Hindlimb muscle (tissue), 1 donor: ENCODE results near the gene ATF3. TPM values are rescaled to one million over a fixed set of nuclear protein-coding genes. Genes with fewer than 3 reads are reported as not detected.
"Not testable (repeated sequence)": the region's sequence is repeated elsewhere in the genome, so short reads cannot be mapped to it uniquely, and the experiment has no call there.

Source experiments
- DNase-seq: peaks from one replicate; pipeline ENCODE4 v3.0.0-alpha.2; 2013
- polyA plus RNA-seq: library from polyadenylated mRNA; unstranded; fragments of 120-200 nt; gene quantifications from one replicate; pipeline ENCODE4 v1.2.1, GENCODE V29; 2013; ENCODE audit not compliant: insufficient read length

Gene ATF3
- polyA plus RNA-seq, 1 donor, result 28.8 TPM

DNA sequence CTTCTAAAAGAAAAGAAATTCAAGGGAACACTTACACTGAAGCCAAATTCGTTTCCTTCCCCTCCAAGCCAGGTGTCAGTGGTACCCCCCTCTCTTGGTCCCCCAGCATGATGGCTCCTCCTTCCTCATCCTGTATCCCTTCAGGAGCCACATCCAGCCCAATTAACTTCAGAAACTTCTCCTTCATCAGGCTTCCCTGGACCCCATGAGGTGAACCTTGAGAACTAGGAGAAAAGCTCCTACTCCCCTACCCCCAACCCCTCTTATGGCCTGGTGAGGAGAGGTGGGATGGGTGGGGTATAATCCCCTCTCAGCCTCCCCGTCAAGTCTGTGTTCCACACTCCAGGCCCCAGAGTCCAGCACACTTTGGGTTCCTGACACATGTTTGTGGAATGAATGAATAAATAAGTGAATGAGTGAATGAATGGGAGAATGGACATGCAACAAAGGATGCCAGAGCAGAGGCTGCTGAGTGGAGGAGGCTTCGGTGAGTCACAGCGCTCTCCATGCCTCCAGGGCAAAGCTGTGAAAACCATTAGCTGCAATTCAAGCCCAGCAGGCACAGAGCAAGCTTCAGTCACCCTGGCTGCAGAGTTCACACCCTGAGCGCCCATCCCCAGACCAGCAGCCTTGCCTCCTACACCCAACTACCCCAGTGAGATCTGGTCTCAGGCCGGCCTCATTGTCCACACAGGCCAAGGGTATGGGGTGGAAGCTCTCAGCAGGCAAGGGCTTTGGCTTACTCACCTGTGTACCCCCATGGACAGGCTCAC is 47.3 kb downstream of the ATF3 start:
- DNase-seq, result no peak

DNA sequence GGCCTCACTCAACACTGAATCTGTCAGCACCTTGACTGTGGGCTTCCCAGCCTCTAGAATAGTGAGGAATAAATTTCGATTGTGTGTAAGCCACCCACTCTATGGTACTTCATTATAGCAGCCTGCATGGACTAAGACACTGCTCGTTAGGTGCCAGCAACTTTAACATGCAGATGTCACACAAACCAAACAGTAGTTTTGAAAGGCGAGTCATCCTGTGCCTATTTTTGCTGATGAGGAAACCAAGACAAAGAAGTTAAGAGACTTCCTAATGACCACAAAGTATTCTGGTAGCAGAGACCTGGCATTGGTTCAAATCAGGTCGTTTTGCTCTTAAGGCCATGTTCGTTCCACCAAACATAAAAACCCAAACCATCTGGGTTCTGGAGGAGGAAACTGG is 48.2 kb downstream of the ATF3 start:
- no peak for DNase-seq

DNA sequence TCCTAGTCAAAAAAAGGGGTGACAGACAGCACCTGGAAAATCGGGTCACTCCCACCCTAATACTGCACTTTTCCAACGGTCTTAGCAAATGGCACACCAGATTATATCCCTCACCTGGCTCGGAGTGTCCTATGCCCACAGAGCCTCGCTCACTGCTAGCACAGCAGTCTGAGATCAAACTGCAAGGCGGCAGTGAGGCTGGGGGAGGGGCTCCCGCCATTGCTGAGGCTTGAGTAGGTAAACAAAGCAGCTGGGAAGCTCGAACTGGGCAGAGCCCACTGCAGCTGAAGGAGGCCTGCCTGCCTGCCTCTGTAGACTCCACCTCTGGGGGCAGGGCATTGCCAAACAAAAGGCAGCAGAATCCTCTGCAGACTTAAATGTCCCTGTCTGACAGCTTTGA is 49.7 kb downstream of the ATF3 start:
- not testable (repeated sequence) for DNase-seq

DNA sequence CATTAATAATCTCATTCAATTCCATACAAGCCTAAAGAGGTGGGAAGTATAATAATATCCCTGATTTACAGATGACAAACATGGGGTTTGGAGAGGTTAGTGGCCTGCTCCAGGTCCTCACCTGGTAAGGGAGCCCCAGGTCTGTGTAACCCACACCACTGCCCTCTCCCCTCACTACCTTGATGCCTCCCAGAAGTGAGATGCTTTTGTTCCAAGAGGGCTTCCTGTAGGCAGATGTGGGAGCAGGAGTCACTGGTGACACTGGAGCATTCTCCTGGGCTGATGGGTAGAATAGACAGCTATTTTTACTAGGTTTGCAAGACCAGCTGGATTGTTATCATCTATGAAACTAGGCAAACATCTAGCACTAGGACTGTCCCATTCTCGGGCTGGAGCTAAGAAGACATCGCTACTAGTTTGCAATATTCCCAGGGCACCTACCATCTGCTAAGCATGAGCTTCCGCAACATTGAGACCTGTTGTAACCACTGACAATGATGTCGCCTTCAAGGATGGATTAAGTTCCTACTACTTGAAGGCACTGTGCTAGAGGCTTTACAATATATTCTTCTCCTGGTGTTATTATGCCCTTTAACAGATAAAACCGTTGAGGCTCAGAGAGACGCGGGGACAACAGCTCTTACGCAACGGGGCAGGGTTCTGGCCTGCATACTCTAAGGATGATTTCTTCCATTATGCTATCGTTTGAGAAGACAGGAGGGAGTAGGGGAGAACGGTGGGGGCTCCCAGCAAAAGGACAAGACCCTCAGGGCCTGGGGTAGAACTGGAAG is 56.0 kb downstream of the ATF3 start:
- DNase-seq, result no peak

DNA sequence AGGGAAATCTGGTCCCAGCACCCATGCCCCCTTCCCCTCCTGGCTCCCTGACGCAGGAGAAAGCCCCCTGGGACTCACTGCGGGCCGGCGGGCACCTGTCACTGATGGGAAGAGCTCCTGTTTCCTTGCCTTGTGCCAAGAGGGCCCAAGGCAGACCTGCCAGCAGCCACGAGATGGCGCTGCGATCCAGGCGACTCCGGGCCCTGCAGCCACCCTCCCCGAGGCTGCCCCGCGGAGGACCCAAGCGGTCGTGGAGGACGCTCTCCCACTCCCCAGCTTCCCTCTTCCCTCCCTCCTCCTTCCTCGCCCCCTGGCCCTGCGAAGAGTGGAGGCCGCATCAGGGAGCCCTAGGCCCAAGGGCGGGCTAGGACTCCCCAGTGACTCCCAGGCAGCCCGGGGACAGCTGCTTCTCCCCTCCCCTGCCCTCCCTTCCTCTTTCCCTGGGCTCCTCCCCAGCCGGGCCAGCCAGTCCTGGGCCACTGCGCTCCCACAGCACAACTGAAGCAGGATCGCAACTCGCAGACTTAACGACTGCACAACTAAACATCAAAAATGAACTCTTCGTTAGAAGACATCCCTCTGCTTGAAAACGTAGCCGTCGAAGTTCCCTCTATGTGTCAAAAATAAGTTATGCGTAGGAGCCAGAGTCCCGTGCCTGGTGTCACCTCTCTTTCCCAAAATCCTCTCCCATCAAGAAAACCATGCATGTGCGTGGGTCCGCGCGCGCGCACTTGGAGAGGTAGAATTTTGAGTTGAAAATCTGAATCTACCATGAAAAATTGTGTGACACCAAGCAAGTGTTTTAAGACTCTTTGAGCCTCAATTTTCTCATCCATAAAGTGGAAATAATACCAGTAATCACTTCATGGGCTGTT is 56.9 kb downstream of the ATF3 start:
- DNase-seq, result peak; percentile 88

DNA sequence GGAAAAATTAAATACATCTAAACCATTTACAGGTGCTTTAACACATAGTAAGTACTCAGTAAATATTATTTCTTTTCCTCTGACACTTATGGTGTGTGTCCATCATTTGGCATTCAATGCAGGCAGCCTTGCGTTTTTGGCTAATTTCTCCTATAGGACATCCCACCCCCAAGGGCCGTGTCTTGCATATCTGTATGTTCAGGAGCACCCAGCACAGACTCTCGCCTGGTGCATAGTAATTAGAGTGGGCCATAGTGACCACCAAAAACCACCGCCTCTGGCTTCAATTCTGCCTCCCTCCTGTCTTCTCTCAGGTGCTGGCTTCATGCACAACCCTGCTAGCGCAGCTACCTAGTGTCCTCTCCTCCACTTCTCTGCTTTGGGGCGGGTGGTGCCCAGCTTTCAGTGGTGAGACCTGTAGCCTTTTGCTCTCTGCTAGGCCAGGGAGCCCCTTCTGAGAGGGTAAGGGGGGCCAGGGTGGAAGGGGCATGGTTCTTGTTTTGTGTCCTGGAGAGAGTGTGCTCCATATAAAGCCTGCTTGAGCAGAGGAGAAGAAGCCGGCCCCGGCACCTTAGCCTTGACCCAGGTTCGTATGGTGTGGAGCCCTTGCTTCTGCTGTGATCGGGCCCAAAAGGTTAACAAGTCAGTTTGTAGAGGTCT is 57.7 kb downstream of the ATF3 start:
- DNase-seq, result no peak

DNA sequence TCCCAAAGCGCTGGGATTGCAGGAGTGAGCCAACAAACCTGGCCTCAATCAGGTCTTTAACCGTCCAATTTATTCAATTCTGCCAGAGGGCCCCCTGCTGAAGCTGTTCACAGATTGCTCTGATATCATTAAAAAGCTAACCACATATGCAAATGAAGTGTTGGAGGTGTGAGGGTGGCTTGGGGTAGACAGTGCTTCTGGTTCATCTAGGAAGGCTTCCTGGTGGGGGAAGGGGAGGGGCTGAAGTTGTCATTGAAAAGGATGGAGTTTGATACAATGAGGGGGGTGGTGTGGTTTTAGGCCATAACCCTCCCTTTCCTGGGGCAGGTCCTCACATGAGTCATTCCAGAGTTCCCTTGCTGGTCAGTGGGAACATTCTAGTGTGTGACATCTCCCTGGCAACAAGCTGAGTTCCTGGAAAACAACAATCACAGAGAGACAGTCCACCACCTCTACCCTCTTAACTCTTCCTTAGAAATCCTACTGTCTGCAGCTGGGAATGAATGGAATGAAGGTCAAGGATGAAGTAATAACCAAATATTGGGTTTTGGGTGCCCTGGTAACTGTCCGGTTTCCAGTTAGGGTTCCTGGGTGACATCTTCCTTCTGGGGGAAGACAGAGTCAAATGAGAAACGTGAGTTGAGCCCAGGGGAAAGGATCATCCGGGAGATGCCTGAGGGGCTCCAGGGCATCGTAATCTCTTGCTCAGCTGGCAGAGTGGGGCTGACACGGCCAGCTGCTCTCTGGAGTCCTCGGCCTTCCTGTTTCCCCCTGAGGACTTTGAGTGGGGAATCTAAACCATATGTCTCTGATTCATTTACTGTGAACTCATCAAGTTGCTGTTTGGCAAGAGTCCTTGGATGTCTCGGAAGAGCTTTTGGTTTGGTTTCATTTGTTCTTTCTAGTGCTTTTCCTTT is 58.9 kb downstream of the ATF3 start:
- peak; percentile 76 for DNase-seq

DNA sequence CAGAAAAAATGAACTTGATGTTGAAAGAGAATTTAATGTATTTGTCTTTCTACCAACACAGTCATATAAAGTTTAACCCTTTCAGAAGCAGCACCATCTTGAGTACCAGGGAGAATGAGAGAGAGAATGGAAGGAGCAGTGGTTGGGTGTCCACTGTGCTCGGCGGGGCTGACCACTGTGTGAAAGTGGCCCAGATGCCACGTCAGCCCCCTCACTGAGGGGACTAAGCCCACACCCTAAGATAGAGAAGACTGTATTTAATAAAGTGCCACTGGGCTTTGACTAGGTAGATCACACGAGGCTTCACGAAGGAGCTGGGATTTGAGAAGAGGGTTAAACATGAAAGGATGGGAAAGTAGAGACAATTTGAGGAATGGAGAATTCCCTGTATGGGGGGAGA is 59.9 kb downstream of the ATF3 start:
- no peak for DNase-seq

DNA sequence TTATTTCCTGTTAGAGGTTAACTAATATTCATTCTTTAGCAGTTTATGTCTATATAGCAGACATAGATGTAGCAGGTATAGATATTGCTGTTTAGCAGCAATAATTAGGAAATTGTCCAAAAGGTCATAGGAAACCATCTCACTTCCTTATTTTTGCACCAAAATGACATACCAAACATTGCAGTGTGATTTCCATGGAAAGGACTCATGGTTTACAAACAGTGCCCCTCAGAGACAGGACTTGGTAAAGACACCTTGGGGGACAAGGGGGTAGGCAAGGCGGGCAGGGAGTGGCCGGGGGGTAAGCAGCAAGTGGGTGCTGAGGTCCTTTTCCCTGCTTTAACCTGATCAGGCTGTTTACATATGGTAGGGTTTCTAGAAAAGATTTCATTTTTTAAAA is 60.5 kb downstream of the ATF3 start:
- DNase-seq, result no peak

DNA sequence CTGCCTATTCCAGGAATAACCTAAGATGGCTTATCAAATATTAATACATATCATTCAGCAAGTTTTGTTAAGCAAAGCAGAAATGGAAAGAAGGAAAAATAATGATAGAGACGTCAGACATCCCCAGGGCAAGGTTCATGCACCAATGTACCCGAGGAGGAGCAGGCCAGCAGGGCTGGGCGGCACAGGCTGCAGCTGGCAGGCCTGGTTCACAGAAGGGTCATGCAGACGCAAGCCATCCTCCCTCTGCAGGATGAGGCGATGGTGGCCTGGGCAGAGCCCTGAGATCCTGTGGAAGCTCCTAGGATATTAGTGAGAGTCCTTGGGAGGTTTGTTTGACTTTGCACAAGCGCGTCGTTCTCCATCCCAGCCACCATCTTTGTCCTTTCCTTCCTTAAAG is 61.0 kb downstream of the ATF3 start:
- DNase-seq, result no peak

DNA sequence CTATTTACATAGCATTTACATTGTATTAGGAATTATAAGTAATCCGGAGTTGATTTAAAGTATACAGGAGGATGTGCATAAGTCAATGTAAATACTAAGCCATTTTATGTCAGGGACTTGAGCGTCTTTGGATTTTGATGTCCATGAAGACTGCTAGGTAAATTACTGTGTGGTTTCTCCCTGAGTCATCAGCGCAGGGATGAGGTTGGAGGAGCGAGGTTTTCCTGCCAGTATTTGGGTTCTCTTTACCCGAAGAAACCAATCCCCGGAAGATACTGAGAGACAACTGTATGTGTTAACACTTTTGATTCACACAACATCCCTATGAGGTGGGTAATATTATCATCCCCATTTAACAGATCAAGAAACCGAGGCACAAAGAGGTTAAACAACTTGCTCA is 61.7 kb downstream of the ATF3 start:
- no peak for DNase-seq

Other genes with a start within 250 kb of the ATF3 start
- gene PACC1, start 193.9 kb upstream of the ATF3 start, polyA plus RNA-seq, result 6.5 TPM
- gene NENF, start 175.8 kb upstream of the ATF3 start, polyA plus RNA-seq, result 67.0 TPM
- gene BATF3, start 91.1 kb downstream of the ATF3 start, polyA plus RNA-seq, result 2.2 TPM
- gene NSL1, start 183.0 kb downstream of the ATF3 start, polyA plus RNA-seq, result 31.8 TPM
- gene TATDN3, start 183.1 kb downstream of the ATF3 start, polyA plus RNA-seq, result 10.3 TPM
- gene SPATA45, start 238.9 kb downstream of the ATF3 start, polyA plus RNA-seq, result 0.40 TPM
- gene FLVCR1, start 249.5 kb downstream of the ATF3 start, polyA plus RNA-seq, result 7.0 TPM